NCI-H2029 (cell line): ENCODE results near the gene SINHCAF.
"Not testable (repeated sequence)": the region's sequence is repeated elsewhere in the genome, so short reads cannot be mapped to it uniquely, and the experiment has no call there.

Experiments
- DNase-seq: peaks from one replicate; lab custom pipeline; 2025; lab: John Stamatoyannopoulos, UW

Gene SINHCAF

GRCh38 chr12:31261744-31262143, 64.2 kb downstream of the SINHCAF start:
- DNase-seq: no peak

GRCh38 chr12:31260840-31261239, 65.1 kb downstream of the SINHCAF start:
- no peak for DNase-seq

GRCh38 chr12:31259136-31259886, 66.6 kb downstream of the SINHCAF start:
- no peak for DNase-seq

GRCh38 chr12:31257784-31258183, 68.2 kb downstream of the SINHCAF start:
- no peak for DNase-seq

- DNase-seq: not testable (repeated sequence)
Observed at GRCh38 chr12:31251707-31252611, 74.0 kb downstream of the SINHCAF start.

GRCh38 chr12:31250179-31250578, 75.8 kb downstream of the SINHCAF start:
- no peak for DNase-seq

GRCh38 chr12:31249356-31249755, 76.6 kb downstream of the SINHCAF start:
- no peak for DNase-seq

GRCh38 chr12:31248815-31249214, 77.1 kb downstream of the SINHCAF start:
- DNase-seq: no peak

- DNase-seq: no peak
Observed at GRCh38 chr12:31248337-31248736, 77.6 kb downstream of the SINHCAF start.

- DNase-seq: no peak
Observed at GRCh38 chr12:31246470-31246850, 79.5 kb downstream of the SINHCAF start.

- no peak for DNase-seq
Observed at GRCh38 chr12:31245822-31246469, 80.0 kb downstream of the SINHCAF start.

- DNase-seq: not testable (repeated sequence)
Observed at GRCh38 chr12:31242418-31242817, 83.5 kb downstream of the SINHCAF start.

- peak; percentile 62 for DNase-seq
Observed at GRCh38 chr12:31238764-31239387, 87.1 kb downstream of the SINHCAF start.

- DNase-seq: not testable (repeated sequence)
Observed at GRCh38 chr12:31238333-31238732, 87.6 kb downstream of the SINHCAF start.

GRCh38 chr12:31236998-31237637, 88.8 kb downstream of the SINHCAF start:
- DNase-seq: no peak

- no peak for DNase-seq
Observed at GRCh38 chr12:31235868-31236395, 90.0 kb downstream of the SINHCAF start.

GRCh38 chr12:31234955-31235867, 90.7 kb downstream of the SINHCAF start:
- peak; percentile 90 for DNase-seq

- DNase-seq: peak; percentile 51
Observed at GRCh38 chr12:31234053-31234840, 91.7 kb downstream of the SINHCAF start.

GRCh38 chr12:31233061-31233730, 92.8 kb downstream of the SINHCAF start:
- DNase-seq: no peak
